ENCODE measurements around the gene ZCCHC8.
"Not testable (repeated sequence)": the region's sequence is repeated elsewhere in the genome, so short reads cannot be mapped to it uniquely, and the experiment has no call there.

The ZCCHC8 gene

DNA sequence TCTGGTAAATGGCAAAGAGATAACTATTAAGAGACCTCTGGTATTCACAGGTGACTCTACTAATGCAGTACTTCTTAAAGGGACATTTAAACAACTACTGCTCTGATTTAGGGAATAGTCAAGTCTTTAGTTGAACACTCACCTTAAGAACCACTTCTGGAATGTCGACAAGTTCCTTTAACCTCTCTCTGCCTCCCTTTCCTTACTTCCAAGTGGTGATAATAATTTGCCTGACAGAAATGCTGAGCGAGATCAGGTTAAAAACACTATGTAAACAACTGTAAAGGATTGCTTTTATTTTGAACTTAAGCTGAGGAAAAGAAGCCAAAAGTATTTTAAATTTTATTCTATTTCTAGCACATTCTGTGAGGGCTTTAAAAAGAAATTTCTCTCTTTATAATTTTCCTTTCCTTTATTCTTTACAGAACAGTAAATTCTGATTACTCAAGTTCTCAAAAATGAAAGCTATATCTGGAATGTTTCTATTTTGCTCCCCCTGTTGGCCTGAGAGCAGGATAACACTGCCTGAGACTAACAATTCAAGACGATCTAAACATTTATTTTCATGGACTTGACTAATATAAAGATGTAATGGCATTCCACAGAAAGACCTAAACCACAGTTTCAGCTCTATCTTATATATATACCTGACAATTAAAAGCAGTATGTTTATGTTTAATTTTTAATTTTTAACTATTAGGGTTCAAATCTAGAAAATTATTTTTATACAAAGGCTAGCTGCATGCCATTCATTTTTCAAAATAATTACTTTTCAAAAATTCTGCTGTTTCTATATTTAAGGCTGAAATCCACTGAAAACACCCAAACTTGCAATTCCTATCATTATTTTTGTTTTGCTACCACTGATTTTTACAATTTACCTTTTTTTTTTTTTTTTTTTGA lies 29.2 kb downstream of the ZCCHC8 start:
- peak; percentile 53 for DNase-seq (ENCODE audit: low spot score)

GRCh38 chr12:122470576-122470975 lies 30.2 kb downstream of the ZCCHC8 start:
- DNase-seq (ENCODE audit: low spot score) = not testable (repeated sequence)

DNA sequence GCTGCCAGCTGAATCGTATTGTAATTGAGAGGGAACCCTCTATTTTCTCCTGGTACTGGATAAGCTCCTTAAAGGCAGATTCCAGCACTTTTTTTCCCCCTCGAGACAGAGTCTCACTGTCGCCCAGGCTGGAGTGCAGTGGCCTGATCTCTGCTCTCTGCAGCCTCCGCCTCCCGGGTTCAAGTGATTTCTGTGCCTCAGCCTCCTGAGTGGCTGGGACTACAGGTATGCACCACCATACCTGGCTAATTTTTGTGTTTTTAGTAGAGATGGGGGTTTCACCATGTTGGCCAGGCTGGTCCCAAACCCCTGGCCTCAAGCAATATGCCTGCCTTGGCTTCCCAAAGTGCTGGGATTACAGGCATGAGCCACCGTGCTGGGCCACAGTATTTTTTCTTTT lies 30.9 kb downstream of the ZCCHC8 start:
- DNase-seq (ENCODE audit: low spot score) = not testable (repeated sequence)

- no peak for DNase-seq (ENCODE audit: low spot score)
These were observed 32.7 kb downstream of the ZCCHC8 start for GRCh38 chr12:122467983-122468382.

GRCh38 chr12:122464317-122465042 lies 36.3 kb downstream of the ZCCHC8 start:
- not testable (repeated sequence) for DNase-seq (ENCODE audit: low spot score)

GRCh38 chr12:122460641-122461040 lies 40.1 kb downstream of the ZCCHC8 start:
- DNase-seq (ENCODE audit: low spot score) = no peak

GRCh38 chr12:122460061-122460460 lies 40.7 kb downstream of the ZCCHC8 start:
- DNase-seq (ENCODE audit: low spot score) = no peak

DNA sequence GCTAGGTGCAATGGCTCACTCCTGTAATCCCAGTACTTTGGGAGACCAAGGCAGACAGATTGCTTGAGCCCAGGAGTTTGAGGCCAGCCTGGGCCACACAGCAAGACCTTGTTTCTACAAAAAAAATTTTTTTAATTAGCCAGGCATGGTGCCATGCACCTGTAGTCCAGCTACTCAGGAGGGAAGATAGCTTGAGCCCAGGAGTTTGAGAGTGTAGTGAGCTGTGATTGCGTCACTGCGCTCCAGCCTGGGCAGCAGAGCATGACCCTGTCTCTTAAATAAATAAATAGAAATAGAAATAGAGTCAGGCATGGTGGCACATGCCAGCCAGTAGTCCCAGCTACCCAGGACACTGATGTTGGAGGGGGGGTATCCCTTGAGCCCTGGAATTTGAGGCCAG lies 41.5 kb downstream of the ZCCHC8 start:
- no peak for DNase-seq (ENCODE audit: low spot score)

DNA sequence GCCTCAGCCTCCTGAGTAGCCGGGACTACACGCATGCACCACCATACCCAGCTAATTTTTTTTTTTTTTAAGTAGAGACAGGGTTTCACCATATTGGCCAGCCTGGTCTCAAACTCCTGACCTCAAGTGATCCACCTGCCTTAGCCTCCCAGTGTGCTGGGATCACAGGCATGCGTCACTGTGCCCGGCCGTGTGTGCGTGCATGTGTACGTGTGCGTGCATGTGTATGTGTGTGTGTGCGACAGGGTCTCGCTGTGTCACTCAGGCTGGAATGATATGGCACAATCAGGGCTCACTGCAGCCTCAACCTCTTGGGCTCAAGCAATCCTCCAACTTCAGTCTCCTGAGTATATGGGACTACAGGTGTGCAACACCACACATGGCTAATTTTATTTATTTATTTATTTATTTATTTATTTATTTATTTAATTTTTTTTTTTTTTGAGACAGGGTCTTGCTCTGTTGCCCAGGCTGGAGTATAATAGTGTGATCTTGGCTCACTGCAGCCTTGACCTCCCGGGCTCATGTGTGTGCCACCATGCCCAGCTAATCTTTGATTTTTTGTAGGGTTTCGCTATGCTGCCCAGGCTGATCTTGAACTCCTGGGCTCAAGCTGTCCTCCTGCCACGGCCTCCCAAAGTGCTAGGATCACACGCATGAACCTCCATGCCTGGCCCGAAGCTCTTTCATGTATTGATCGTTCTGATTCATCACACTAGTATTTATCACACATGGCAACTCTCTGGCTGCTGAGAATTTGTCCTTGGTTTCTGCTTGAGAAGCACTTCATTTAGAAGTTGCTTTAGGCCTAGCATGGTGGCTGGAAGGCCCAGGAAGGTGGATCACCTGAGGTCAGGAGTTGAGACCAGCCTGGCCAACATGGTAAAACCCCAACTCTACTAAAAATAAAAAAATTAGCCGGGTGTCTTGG lies 42.4 kb downstream of the ZCCHC8 start:
- no peak for DNase-seq (ENCODE audit: low spot score)

GRCh38 chr12:122457627-122458026 lies 43.1 kb downstream of the ZCCHC8 start:
- no peak for DNase-seq (ENCODE audit: low spot score)

DNA sequence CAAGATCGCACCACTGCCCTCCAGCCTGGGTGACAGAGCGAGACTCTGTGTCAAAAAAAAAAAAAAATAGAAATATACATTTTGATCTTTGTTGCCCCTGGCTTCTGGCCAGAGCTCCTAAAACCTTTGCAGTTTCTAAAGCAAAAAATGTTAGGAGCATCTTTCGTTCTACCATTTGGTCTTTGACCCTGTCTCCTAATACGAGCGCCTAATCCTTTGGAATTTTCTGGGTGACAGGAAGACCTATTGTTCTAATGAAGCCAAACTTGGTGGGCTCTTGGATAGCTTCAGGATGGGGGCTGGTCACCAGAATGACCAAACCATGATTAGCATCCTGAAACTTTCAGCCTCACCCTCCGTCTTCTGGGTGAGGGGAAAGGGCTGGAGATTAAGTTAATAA lies 46.0 kb downstream of the ZCCHC8 start:
- no peak for DNase-seq (ENCODE audit: low spot score)

DNA sequence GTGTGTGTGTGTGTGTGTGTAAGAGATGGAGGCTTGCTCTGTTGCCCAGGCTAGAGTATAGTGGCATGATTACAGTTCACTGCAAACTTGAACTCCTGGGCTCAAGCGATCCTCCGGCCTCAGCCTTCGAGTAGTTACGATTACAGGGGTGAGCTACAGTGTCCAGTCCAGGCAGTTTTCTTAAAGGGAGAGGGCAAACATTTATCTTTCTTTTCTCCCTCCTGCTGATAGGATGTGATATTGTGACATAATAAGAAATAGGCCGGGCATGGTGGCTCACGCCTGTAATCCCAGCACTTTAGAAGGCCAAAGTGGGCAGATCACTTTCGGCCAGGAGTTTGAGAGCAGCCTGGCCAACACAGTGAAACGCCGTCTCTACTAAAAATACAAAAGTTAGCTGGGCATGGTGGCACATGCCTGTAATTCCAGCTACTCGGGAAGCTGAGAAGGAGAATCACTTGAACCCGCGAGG lies 46.4 kb downstream of the ZCCHC8 start:
- DNase-seq (ENCODE audit: low spot score) = no peak

DNA sequence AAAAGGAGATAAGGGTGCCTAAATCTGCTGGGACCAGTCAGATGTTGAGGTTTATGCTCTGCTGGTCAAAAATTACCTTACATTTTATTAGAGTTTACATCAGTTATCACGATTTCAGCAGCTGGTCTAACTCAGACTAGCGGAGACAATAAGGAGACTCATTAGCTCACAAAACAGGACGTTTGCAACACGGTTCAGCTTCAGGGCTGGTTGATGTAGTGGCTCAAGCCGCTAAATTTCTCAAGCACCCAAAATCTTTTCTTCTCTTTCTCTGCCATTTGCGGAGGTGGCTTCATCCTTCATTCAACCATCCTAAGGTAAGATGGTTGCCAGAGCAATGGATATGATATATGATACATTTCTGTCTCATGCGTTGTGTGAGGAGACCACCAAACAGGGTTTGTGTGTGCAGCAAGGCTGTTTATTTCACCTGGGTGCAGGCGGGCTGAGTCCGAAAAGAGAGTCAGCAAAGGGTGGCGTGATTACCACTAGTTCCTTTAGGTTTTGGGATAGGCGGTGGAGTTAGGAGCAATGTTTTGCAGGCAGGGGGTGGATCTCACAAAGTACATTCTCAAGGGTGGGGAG lies 47.9 kb downstream of the ZCCHC8 start:
- no peak for DNase-seq (ENCODE audit: low spot score)

DNA sequence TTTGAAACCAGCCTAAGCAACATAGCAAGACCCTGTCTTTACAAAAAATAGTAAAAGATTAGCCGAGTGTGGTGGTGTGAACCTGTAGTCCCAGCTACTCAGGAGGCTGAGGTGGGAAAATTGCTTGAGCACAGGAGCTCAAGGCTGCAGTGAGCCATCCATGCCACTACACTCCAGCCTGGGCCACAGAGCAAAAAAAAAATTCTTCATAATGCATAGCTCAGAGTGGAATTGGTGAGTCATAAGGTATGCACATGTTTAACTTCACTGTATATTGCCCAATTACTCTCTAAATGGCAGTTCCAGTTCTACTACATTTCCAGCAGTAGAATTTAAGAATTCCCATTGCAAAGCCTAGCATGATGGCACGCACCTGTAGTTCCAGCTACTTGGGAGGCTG lies 51.4 kb downstream of the ZCCHC8 start:
- no peak for DNase-seq (ENCODE audit: low spot score)

DNA sequence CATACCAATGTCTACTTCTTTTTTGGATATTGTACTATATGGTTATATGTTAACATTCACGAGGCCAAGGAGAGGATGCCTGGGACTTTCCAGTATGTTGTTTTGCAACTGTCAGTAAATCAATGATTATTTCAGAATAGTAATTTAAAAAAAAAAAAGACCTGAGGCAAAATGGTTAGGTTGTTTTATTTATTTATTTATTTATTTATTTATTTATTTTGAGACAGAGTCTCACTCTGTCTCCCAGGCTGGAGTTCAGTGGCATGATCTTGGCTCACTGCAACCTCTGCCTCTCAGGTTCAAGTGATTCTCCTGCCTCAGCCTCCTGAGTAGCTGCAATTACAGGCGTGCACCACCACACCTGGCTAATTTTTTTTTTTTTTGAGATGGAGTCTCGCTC lies 52.9 kb downstream of the ZCCHC8 start:
- DNase-seq (ENCODE audit: low spot score) = not testable (repeated sequence)

DNA sequence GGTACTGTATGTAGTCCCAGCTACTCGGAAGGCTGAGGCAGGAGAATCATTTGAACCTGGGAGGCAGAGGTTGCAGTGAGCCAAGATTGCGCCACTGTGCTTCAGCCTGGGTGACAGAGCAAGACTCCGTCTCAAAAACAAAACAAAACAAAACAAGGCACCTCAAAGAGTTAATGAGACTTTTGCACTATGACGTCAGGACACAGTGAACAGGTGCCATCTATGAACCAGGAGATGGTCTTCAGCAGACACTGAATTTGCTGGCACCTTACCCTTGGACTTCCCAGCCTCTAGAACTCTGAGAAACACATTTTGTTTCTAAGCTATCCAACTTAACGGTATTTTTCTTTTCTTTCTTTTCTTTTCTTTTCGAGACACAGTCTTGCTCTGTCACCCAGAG lies 54.3 kb downstream of the ZCCHC8 start:
- DNase-seq (ENCODE audit: low spot score) = not testable (repeated sequence)

DNA sequence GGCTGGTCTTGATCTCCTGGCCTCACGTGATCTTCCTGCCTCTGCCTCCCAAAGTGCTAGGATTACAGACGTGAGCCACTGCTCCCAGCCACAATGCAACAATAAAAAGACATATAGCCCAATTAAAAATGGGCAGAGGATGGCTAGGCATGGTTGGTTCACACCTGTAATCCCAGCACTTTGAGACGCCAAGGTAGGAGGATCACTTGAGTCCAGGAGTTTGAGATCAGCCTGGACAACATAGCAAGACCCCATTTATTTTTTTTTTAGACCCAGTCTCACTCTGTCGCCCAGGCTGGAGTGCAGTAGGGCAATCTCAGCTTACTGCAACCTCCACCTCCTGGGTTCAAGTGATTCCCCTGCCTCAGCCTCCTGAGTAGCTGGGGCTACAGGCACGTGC lies 56.7 kb downstream of the ZCCHC8 start:
- DNase-seq (ENCODE audit: low spot score) = not testable (repeated sequence)

- DNase-seq (ENCODE audit: low spot score) = not testable (repeated sequence)
These were observed 61.9 kb downstream of the ZCCHC8 start for GRCh38 chr12:122438822-122439221.

- DNase-seq (ENCODE audit: low spot score) = no peak
These were observed 63.0 kb downstream of the ZCCHC8 start for GRCh38 chr12:122437656-122438121.

DNA sequence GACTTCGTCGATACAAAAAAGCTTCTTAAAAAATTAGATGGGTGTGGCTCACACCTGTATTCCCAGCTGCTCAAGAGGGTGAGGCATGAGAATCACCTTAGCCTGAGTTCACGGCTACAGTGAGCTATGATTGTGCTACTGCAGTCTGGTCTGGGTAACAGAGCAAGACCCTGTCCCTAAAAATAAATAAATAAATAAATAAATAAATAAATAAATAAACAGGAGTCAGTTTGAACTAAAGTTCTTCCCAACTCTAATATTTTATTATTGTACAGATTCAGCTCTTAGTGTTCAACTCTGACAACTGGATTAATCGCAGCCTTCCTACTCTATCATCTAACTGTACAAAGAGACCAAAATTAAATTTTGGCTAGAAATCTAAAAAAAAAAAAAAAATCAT lies 65.5 kb downstream of the ZCCHC8 start:
- DNase-seq (ENCODE audit: low spot score) = no peak

DNA sequence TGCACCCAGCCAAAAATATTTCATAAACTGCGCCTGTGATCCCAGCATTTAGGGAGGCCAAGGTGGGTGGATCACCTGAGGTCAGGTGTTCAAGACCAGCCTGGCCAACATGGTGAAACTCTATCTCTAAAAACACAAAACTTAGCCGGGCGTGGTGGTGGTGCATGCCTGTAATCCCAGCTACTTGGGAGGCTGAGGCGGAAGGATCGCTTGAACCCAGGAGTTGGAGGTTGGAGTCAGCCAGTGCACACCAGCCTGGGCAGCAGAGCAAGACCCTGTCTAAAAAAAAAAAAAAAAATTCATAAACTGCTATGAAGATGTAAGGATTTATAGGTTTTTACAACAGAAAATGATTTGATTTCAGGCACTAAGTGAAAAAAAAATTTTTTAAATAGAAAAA lies 71.7 kb downstream of the ZCCHC8 start:
- not testable (repeated sequence) for DNase-seq (ENCODE audit: low spot score)
